Hepatocyte (in vitro differentiated cells): Measurements from ENCODE around the gene RBFOX1. TPM values are rescaled to one million over a fixed set of nuclear protein-coding genes. Genes with fewer than 3 reads are reported as not detected.

Experiments
- DNase-seq: peaks from one replicate; pipeline ENCODE4 v3.0.0-alpha.2; 2016; ENCODE audit warnings: low spot score
- H2AFZ ChIP-seq: fragments of 200-600 bp; sonication (generic); 2 replicates; pipeline ENCODE4 v1.6.0; 2016; ENCODE audit warnings: antibody characterized with exemption, mild to moderate bottlenecking
- H3K27ac ChIP-seq: fragments of 200-600 bp; sonication (generic); 2 replicates; pipeline ENCODE4 v1.5.1; 2016; ENCODE audit warnings: mild to moderate bottlenecking
- H3K27me3 ChIP-seq: fragments of 200-600 bp; sonication (generic); 2 replicates; pipeline ENCODE4 v1.6.1; 2016
- H3K36me3 ChIP-seq: fragments of 200-600 bp; sonication (generic); replicated peaks from 2 replicates; pipeline ENCODE4 v1.5.1; 2016; ENCODE audit warnings: low read depth; ENCODE audit not compliant: insufficient read depth
- H3K4me1 ChIP-seq: fragments of 200-600 bp; sonication (generic); 2 replicates; pipeline ENCODE4 v1.5.1; 2016; ENCODE audit warnings: mild to moderate bottlenecking, moderate library complexity; ENCODE audit not compliant: insufficient read depth
- H3K4me2 ChIP-seq: fragments of 200-600 bp; sonication (generic); 2 replicates; pipeline ENCODE4 v1.6.0; 2016
- H3K4me3 ChIP-seq: fragments of 200-600 bp; sonication (generic); 2 replicates; pipeline ENCODE4 v1.5.1; 2016; ENCODE audit warnings: mild to moderate bottlenecking
- H3K79me2 ChIP-seq: fragments of 200-600 bp; sonication (generic); 2 replicates; pipeline ENCODE4 v1.6.0; 2017; ENCODE audit warnings: mild to moderate bottlenecking
- H3K9me2 ChIP-seq: fragments of 200-600 bp; sonication (generic); replicated peaks from 2 replicates; pipeline ENCODE4 v1.6.0; 2017; ENCODE audit warnings: mild to moderate bottlenecking; ENCODE audit not compliant: insufficient read depth
- H3K9me3 ChIP-seq: fragments of 200-600 bp; sonication (generic); 2 replicates; pipeline ENCODE4 v1.5.1; 2016; ENCODE audit warnings: low read depth, mild to moderate bottlenecking
- H4K20me1 ChIP-seq: fragments of 200-600 bp; sonication (generic); 2 replicates; pipeline ENCODE4 v1.6.0; 2016; ENCODE audit warnings: mild to moderate bottlenecking; ENCODE audit not compliant: insufficient read depth, poor library complexity, severe bottlenecking
- CTCF ChIP-seq: fragments of 200-600 bp; sonication (generic); IDR thresholded peaks from 2 replicates; pipeline ENCODE4 v1.5.1; 2016; ENCODE audit warnings: antibody characterized with exemption, mild to moderate bottlenecking; ENCODE audit not compliant: poor library complexity
- EZH2 ChIP-seq: fragments of 200-600 bp; sonication (generic); IDR thresholded peaks from 2 replicates; pipeline ENCODE4 v1.6.1; 2016; ENCODE audit warnings: antibody characterized with exemption, mild to moderate bottlenecking, borderline replicate concordance
- EZH2phosphoT487 ChIP-seq: fragments of 200-600 bp; sonication (generic); IDR thresholded peaks from one replicate; pipeline ENCODE4 v1.6.1; 2018; ENCODE audit warnings: antibody characterized with exemption, mild to moderate bottlenecking, low read depth, moderate library complexity; ENCODE audit not compliant: unreplicated experiment, severe bottlenecking
- WGBS: methylation state at CpG from one replicate; pipeline ENCODE4 v1.1.6; 2016; ENCODE audit warnings: low lambda C conversion rate; ENCODE audit errors: missing lambda C conversion rate; 5-methylcytosine and 5-hydroxymethylcytosine counted together
- polyA plus RNA-seq: library from polyadenylated mRNA; unstranded; fragments of >200 nt; fragmentation: Nextera tagmentation; extraction: Ambion mirVana; gene quantifications from 2 replicates; pipeline ENCODE4 v1.2.1, GENCODE V29; 2016
- total RNA-seq: library from RNA; depleted of rRNA; stranded (reverse); fragments of >200 nt; gene quantifications from 2 replicates; pipeline ENCODE4 v1.2.3, GENCODE V29; 2014

The RBFOX1 gene
- total and polyA plus RNA-seq, 2 experiments from 2014 or later: 1.00 to 1.2 TPM

GRCh38 chr16:7317982-7318381, 14.7 kb upstream of the RBFOX1 start:
- Histone ChIP-seq H3K27ac (no peak overlapping the region), H2AFZ (no peak overlapping the region), H3K27me3 (peaks cover 3% of the 10 kb centered on the region), H3K4me3 (no peak overlapping the region), H3K9me2 (no peaks in the 10 kb centered on the region), H3K4me2 (no peak overlapping the region), H3K9me3 (no peaks in the 10 kb centered on the region), H3K4me1 (no peaks in the 10 kb centered on the region), H4K20me1 (no peaks in the 10 kb centered on the region), H3K79me2 (no peaks in the 10 kb centered on the region), H3K36me3 (no peaks in the 10 kb centered on the region)
- no peak for DNase-seq
- TF ChIP-seq CTCF (no peak), EZH2 (no peak), EZH2phosphoT487 (no peak)
- WGBS: 88% methylated on average over 5 of the region's 5 CpGs

- H3K27me3 ChIP-seq: peaks cover 3% of the 10 kb centered on the region
Observed at GRCh38 chr16:7318686-7319085, 14.0 kb upstream of the RBFOX1 start.

GRCh38 chr16:7319514-7319913, 13.1 kb upstream of the RBFOX1 start:
- no peak for TF ChIP-seq EZH2phosphoT487
- TF ChIP-seq CTCF: no peak
- TF ChIP-seq EZH2: no peak
- no peak overlapping the region for H3K4me2 ChIP-seq

More at GRCh38 chr16:7318686-7319085, 14.0 kb upstream of the RBFOX1 start:
- H3K4me3 ChIP-seq: no peak overlapping the region
- no peak overlapping the region for H3K4me2 ChIP-seq
- WGBS: 93% methylated on average over 7 of the region's 7 CpGs
- no peaks in the 10 kb centered on the region for H3K79me2 ChIP-seq
- H3K36me3 ChIP-seq: no peaks in the 10 kb centered on the region
- no peak overlapping the region for H3K27ac ChIP-seq
- H2AFZ ChIP-seq: no peak overlapping the region
- no peak for DNase-seq
- H4K20me1 ChIP-seq: no peaks in the 10 kb centered on the region
- no peak for TF ChIP-seq CTCF
- no peak for TF ChIP-seq EZH2
- no peak for TF ChIP-seq EZH2phosphoT487
- H3K9me2 ChIP-seq: no peaks in the 10 kb centered on the region
- no peaks in the 10 kb centered on the region for H3K9me3 ChIP-seq
- no peaks in the 10 kb centered on the region for H3K4me1 ChIP-seq

GRCh38 chr16:7321661-7322060, 11.0 kb upstream of the RBFOX1 start:
- H3K27ac ChIP-seq: no peak overlapping the region
- 77% methylated on average over 1 of the region's 1 CpG for WGBS

More at GRCh38 chr16:7319514-7319913, 13.1 kb upstream of the RBFOX1 start:
- no peaks in the 10 kb centered on the region for H3K27me3 ChIP-seq
- 89% methylated on average over 4 of the region's 4 CpGs for WGBS
- DNase-seq: no peak
- no peaks in the 10 kb centered on the region for H4K20me1 ChIP-seq
- no peaks in the 10 kb centered on the region for H3K4me1 ChIP-seq
- H3K9me3 ChIP-seq: no peaks in the 10 kb centered on the region
- H3K4me3 ChIP-seq: no peak overlapping the region
- no peaks in the 10 kb centered on the region for H3K79me2 ChIP-seq
- H2AFZ ChIP-seq: no peak overlapping the region
- no peak overlapping the region for H3K27ac ChIP-seq
- no peaks in the 10 kb centered on the region for H3K36me3 ChIP-seq
- H3K9me2 ChIP-seq: no peaks in the 10 kb centered on the region

More at GRCh38 chr16:7321661-7322060, 11.0 kb upstream of the RBFOX1 start:
- H3K4me2 ChIP-seq: no peak overlapping the region
- H3K4me1 ChIP-seq: no peaks in the 10 kb centered on the region
- no peak overlapping the region for H2AFZ ChIP-seq
- no peaks in the 10 kb centered on the region for H3K9me2 ChIP-seq
- no peaks in the 10 kb centered on the region for H3K36me3 ChIP-seq
- H3K27me3 ChIP-seq: no peaks in the 10 kb centered on the region
- no peaks in the 10 kb centered on the region for H3K79me2 ChIP-seq
- H3K9me3 ChIP-seq: no peaks in the 10 kb centered on the region
- DNase-seq: no peak
- no peak for TF ChIP-seq EZH2
- no peak for TF ChIP-seq CTCF
- TF ChIP-seq EZH2phosphoT487: no peak
- H3K4me3 ChIP-seq: no peak overlapping the region
- H4K20me1 ChIP-seq: no peaks in the 10 kb centered on the region
